GM23338 (cell line): ENCODE data around the gene ALDH7A1. TPM values are rescaled to one million over a fixed set of nuclear protein-coding genes. Genes with fewer than 3 reads are reported as not detected.
A peak's percentile ranks its signal among the peaks of the same experiment; 100 is the strongest.

Experiments used
- ATAC-seq: fragments of 200-7000 bp; cut with Tn5 transposase; 3 replicates; pipeline ENCODE4 v1.9.1; 2020
- DNase-seq: peaks from one replicate; pipeline ENCODE4 v3.0.0-alpha.2; 2015; ENCODE audit warnings: low spot score
- H2AFZ ChIP-seq: fragments of 200-600 bp; sonication (generic); 2 replicates; pipeline ENCODE4 v1.8.0; 2016; ENCODE audit warnings: antibody characterized with exemption, mild to moderate bottlenecking, moderate library complexity
- H3F3A ChIP-seq: fragments of 200-600 bp; sonication (generic); replicated peaks from 2 replicates; pipeline ENCODE4 v1.8.0; 2017; ENCODE audit warnings: antibody characterized with exemption, mixed run types, low read depth
- H3K27ac ChIP-seq: fragments of 200-600 bp; sonication (generic); 2 replicates; pipeline ENCODE4 v1.6.1; 2016; ENCODE audit warnings: low read depth
- H3K27me3 ChIP-seq: fragments of 200-600 bp; sonication (generic); 2 replicates; pipeline ENCODE4 v1.8.0; 2016; ENCODE audit warnings: mild to moderate bottlenecking, mixed run types, moderate library complexity; ENCODE audit not compliant: insufficient read depth
- H3K36me3 ChIP-seq: fragments of 200-600 bp; sonication (generic); 2 replicates; pipeline ENCODE4 v1.8.0; 2016; ENCODE audit warnings: mild to moderate bottlenecking; ENCODE audit not compliant: insufficient read depth
- H3K4me1 ChIP-seq: fragments of 200-600 bp; sonication (generic); 2 replicates; pipeline ENCODE4 v1.8.0; 2016; ENCODE audit warnings: mild to moderate bottlenecking, moderate library complexity; ENCODE audit not compliant: insufficient read depth
- H3K4me2 ChIP-seq: fragments of 200-600 bp; sonication (generic); 2 replicates; pipeline ENCODE4 v1.7.1; 2017; ENCODE audit warnings: mixed run types
- H3K4me3 ChIP-seq: fragments of 200-600 bp; sonication (generic); 2 replicates; pipeline ENCODE4 v1.6.1; 2016; ENCODE audit warnings: mixed run types
- H3K79me2 ChIP-seq: fragments of 200-600 bp; sonication (generic); replicated peaks from 2 replicates; pipeline ENCODE4 v1.8.0; 2017; ENCODE audit warnings: mild to moderate bottlenecking; ENCODE audit not compliant: insufficient read depth
- H3K9me2 ChIP-seq: fragments of 200-600 bp; sonication (generic); 2 replicates; pipeline ENCODE4 v1.8.0; 2017; ENCODE audit not compliant: insufficient read depth
- H4K20me1 ChIP-seq: fragments of 200-600 bp; sonication (generic); replicated peaks from 2 replicates; pipeline ENCODE4 v1.8.0; 2017; ENCODE audit warnings: mild to moderate bottlenecking; ENCODE audit not compliant: insufficient read depth
- H3K27ac Mint-ChIP-seq: 2 replicates; pipeline ENCODE4 v1.8.0; 2020; ENCODE audit warnings: inconsistent platforms, mild to moderate bottlenecking, moderate library complexity, mixed read lengths
- H3K27me3 Mint-ChIP-seq: 3 replicates; pipeline ENCODE4 v1.8.0; 2022; ENCODE audit warnings: low read depth, mild to moderate bottlenecking, moderate library complexity, mixed read lengths, inconsistent platforms; ENCODE audit not compliant: insufficient read depth, poor library complexity
- H3K36me3 Mint-ChIP-seq: 3 replicates; pipeline ENCODE4 v1.8.0; 2021; ENCODE audit warnings: low read depth, mild to moderate bottlenecking, inconsistent platforms, moderate library complexity, mixed read lengths
- H3K4me1 Mint-ChIP-seq: 3 replicates; pipeline ENCODE4 v1.8.0; 2020; ENCODE audit warnings: mild to moderate bottlenecking, inconsistent platforms, mixed read lengths
- H3K4me3 Mint-ChIP-seq: 3 replicates; pipeline ENCODE4 v1.8.0; 2021; ENCODE audit warnings: moderate library complexity, mild to moderate bottlenecking, inconsistent platforms, mixed read lengths
- H3K9me3 Mint-ChIP-seq: 3 replicates; pipeline ENCODE4 v1.8.0; 2020; ENCODE audit warnings: moderate library complexity, mild to moderate bottlenecking, inconsistent platforms, mixed read lengths
- CREB1 ChIP-seq: fragments of 250-450 bp; sonication (Bioruptor Pico); IDR thresholded peaks from 2 replicates; pipeline ENCODE4 v1.5.0; 2020; ENCODE audit warnings: low read depth, mild to moderate bottlenecking, moderate library complexity
- CTCF ChIP-seq, 2 experiments: fragments of 200-600 bp in 1 of 2; sonication (generic) in 1 of 2; conservative IDR thresholded peaks; 2 replicates each; pipeline versions ENCODE4 v1.5.1 to v1.6.1; 2016 to 2017; ENCODE audit warnings: antibody characterized with exemption in 2 of 2, low read depth in 2 of 2, mild to moderate bottlenecking in 2 of 2, moderate library complexity in 1 of 2
- EZH2phosphoT487 ChIP-seq: fragments of 200-600 bp; sonication (generic); IDR thresholded peaks from one replicate; pipeline ENCODE4 v1.8.1; 2018; ENCODE audit warnings: antibody characterized with exemption; ENCODE audit not compliant: unreplicated experiment
- JUNB ChIP-seq: IDR thresholded peaks from one replicate; pipeline ENCODE4 v1.6.1; 2016; ENCODE audit warnings: antibody characterized with exemption; ENCODE audit not compliant: unreplicated experiment
- NANOG ChIP-seq: IDR thresholded peaks from 2 replicates; pipeline ENCODE4 v1.6.1; 2016; ENCODE audit warnings: antibody characterized with exemption, borderline replicate concordance
- POLR2AphosphoS5 ChIP-seq: IDR thresholded peaks from 2 replicates; pipeline ENCODE4 v1.6.1; 2016; ENCODE audit warnings: antibody characterized with exemption, low read depth
- STAT1 ChIP-seq: IDR thresholded peaks from one replicate; pipeline ENCODE4 v1.6.1; 2016; ENCODE audit warnings: antibody characterized with exemption; ENCODE audit not compliant: unreplicated experiment
- ZNF114 ChIP-seq: fragments of 250-450 bp; sonication (Bioruptor Pico); IDR thresholded peaks from 2 replicates; pipeline ENCODE4 v1.5.0; 2020; ENCODE audit warnings: mild to moderate bottlenecking, moderate library complexity
- ZNF331 ChIP-seq: fragments of 250-450 bp; sonication (Bioruptor Pico); IDR thresholded peaks from 2 replicates; pipeline ENCODE4 v1.5.0; 2020; ENCODE audit warnings: low read depth, mild to moderate bottlenecking, moderate library complexity
- ZNF462 ChIP-seq: fragments of 250-450 bp; sonication (Bioruptor Pico); IDR thresholded peaks from 2 replicates; pipeline ENCODE4 v1.5.0; 2020; ENCODE audit warnings: mild to moderate bottlenecking, moderate library complexity
- polyA plus RNA-seq: library from polyadenylated mRNA; unstranded; fragments of >200 nt; fragmentation: Nextera tagmentation; extraction: Ambion mirVana; gene quantifications from 2 replicates; pipeline ENCODE4 v1.2.1, GENCODE V29; 2016
- total RNA-seq: library from RNA; depleted of rRNA; stranded (reverse); fragments of >200 nt; shearing (Covaris generic); gene quantifications from 2 replicates; pipeline ENCODE4 v1.2.3, GENCODE V29; 2014

The ALDH7A1 gene
- total and polyA plus RNA-seq, 2 experiments from 2014 or later, result 122 to 198 TPM

GRCh38 chr5:126631920-126632319 is 36.9 kb upstream of the ALDH7A1 start:
- Histone ChIP-seq H3K27ac (peak overlapping the region; percentile 47), H3K79me2 (no peaks in the 10 kb centered on the region), H3K27me3 (no peaks in the 10 kb centered on the region), H2AFZ (no peak overlapping the region), H3K4me1 (no peaks in the 10 kb centered on the region), H3K4me2 (no peak overlapping the region), H3K9me2 (no peaks in the 10 kb centered on the region), H3K4me3 (no peak overlapping the region), H3F3A (0 out of 2 replicates have a peak, but pooled peaks cover 3% of the 10 kb centered on the region), H3K36me3 (no peaks in the 10 kb centered on the region), H4K20me1 (no peaks in the 10 kb centered on the region)
- ATAC-seq (no peak), DNase-seq (no peak)
- Mint-ChIP-seq H3K9me3 (no peaks in the 10 kb centered on the region), H3K36me3 (no peaks in the 10 kb centered on the region), H3K27ac (no peak overlapping the region), H3K4me1 (0 out of 3 replicates have a peak, but pooled peaks cover 2% of the 10 kb centered on the region), H3K27me3 (peaks cover 15% of the 10 kb centered on the region), H3K4me3 (no peak overlapping the region)
- no peak for TF ChIP-seq ZNF331 (CRISPR knock-in tag)
- TF ChIP-seq CTCF (conservative IDR thresholded peaks at IDR 0.05; ENCODE audit: low read depth in 2 of 2), result no peak
- no peak for TF ChIP-seq STAT1
- no peak for TF ChIP-seq ZNF462 (CRISPR knock-in tag)
- no peak for TF ChIP-seq EZH2phosphoT487
- TF ChIP-seq ZNF114 (CRISPR knock-in tag), result no peak
- TF ChIP-seq POLR2AphosphoS5, result no peak
- no peak for TF ChIP-seq JUNB
- TF ChIP-seq NANOG, result no peak
- TF ChIP-seq CREB1, result no peak
